NT2/D1 (cell line): Measurements from ENCODE around the gene PRKG1.

Experiments used
- SUZ12 ChIP-seq: IDR thresholded peaks from 2 replicates; pipeline ENCODE4 v1.6.1; 2011; ENCODE audit not compliant: insufficient read length, insufficient read depth; ENCODE audit errors: extremely low read depth
- YY1 ChIP-seq: IDR thresholded peaks from 2 replicates; pipeline ENCODE4 v1.6.1; 2011; ENCODE audit not compliant: insufficient read length, insufficient read depth
- ZNF274 ChIP-seq: IDR thresholded peaks from 2 replicates; pipeline ENCODE4 v1.6.1; 2011; ENCODE audit warnings: mild to moderate bottlenecking, low read depth, low read length

DNA sequence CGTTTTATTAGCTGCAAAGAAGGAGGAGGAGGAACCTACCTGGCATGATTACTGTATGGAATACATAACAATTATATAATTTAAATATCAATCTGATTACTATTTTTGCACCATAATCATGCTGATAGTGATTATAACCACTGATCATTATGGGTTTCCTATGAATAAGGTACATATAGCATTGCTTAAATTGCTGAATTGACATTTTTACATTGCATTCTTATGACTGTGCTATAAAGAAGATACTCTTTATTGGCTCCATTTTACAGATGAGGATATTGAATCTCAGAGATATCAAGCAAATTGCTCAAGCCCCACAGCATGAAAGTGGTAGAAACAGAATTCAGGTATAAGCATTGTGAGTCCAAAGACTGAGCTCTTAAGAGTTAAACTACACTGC lies 1262.9 kb downstream of the PRKG1 start:
- TF ChIP-seq ZNF274 (no peak), YY1 (no peak), SUZ12 (no peak)
